HL-60 (cell line): Measurements from ENCODE around the gene PRDM11.

ENCODE experiments used
- POLR2AphosphoS5 ChIP-seq: IDR thresholded peaks from 2 replicates; pipeline ENCODE4 v1.6.1; 2012; ENCODE audit warnings: low read depth
- SPI1 ChIP-seq: IDR thresholded peaks from 2 replicates; pipeline ENCODE4 v1.6.1; 2012; ENCODE audit warnings: low read depth, mild to moderate bottlenecking, borderline replicate concordance
- TF ChIP-seq, protein P1 (sequence below): IDR thresholded peaks from one replicate; pipeline ENCODE4 v1.5.1; 2011; ENCODE audit warnings: low read length, control low read depth, inconsistent platforms; ENCODE audit not compliant: insufficient read depth

DNA sequence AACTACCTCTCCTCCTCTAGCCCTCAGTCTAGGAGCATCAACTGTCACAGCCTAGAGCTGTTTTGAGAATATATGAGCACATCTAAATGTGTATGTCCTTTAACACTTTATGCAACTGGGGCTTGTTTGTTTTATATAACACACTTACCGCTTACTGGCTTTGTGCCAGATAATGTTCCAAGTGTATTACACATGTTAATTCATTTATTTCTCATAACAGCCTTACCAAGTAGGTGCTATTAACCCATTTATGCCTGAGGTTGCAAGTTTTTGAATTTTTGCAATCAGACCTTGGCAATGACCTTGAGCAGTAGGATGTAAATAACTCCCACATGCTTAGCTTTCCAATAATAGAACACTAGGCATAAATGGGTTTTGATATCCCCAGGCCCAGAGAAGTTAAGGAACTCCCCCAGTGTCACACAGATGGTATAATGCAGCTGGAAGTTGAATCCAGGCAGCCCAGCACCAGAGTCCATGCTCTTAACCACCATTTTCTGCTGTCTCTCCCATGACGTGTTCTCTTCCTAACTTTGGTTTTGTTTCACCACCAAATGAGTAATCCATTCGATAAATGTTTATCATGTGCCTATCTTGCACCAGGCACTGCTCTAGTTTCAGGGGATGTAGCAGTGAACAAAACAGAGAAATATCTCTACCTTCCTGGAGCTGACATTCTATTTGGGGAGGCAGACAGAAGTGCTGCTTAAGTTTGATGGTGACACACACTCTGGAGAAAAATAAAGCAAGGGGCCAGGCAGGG lies 23.1 kb downstream of the PRDM11 start:
- TF ChIP-seq, protein P1, sequence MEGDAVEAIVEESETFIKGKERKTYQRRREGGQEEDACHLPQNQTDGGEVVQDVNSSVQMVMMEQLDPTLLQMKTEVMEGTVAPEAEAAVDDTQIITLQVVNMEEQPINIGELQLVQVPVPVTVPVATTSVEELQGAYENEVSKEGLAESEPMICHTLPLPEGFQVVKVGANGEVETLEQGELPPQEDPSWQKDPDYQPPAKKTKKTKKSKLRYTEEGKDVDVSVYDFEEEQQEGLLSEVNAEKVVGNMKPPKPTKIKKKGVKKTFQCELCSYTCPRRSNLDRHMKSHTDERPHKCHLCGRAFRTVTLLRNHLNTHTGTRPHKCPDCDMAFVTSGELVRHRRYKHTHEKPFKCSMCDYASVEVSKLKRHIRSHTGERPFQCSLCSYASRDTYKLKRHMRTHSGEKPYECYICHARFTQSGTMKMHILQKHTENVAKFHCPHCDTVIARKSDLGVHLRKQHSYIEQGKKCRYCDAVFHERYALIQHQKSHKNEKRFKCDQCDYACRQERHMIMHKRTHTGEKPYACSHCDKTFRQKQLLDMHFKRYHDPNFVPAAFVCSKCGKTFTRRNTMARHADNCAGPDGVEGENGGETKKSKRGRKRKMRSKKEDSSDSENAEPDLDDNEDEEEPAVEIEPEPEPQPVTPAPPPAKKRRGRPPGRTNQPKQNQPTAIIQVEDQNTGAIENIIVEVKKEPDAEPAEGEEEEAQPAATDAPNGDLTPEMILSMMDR: no peak
- TF ChIP-seq SPI1: no peak
- TF ChIP-seq POLR2AphosphoS5: no peak
